H1 (cell line): ENCODE measurements around the gene POLR2M. TPM values are rescaled to one million over a fixed set of nuclear protein-coding genes. Genes with fewer than 3 reads are reported as not detected.

Experiments
- CTCF ChIA-PET: fragments of 300-600 bp; sonication (Branson Sonifier 250); formaldehyde crosslinking; loops from one replicate; lab custom pipeline; 2021; ENCODE audit not compliant: partially characterized antibody; lab: Charles Lee
- POLR2A ChIA-PET: fragments of 300-600 bp; sonication (Branson Sonifier 250); formaldehyde crosslinking; loops from one replicate; lab custom pipeline; 2021; ENCODE audit warnings: inconsistent platforms; ENCODE audit not compliant: partially characterized antibody; lab: Charles Lee
- DNase-seq, 2 experiments: peaks; one replicate each; pipeline versions ENCODE4 v3.0.0 to v3.0.0-alpha.2; 2010 to 2022; ENCODE audit warnings: low spot score in 2 of 2, low read depth in 1 of 2, mixed read lengths in 1 of 2
- FAIRE-seq: peaks from 2 replicates; lab custom pipeline; 2011; peaks lifted over from hg19 to GRCh38; lab: Jason Lieb, UNC
- H2AFZ ChIP-seq: 2 replicates; pipeline ENCODE4 v1.8.1; 2012; ENCODE audit warnings: low read length, inconsistent platforms
- H2AK5ac ChIP-seq: 2 replicates; pipeline ENCODE4 v1.6.1; 2013; ENCODE audit warnings: low read depth, low read length
- H2BK120ac ChIP-seq: replicated peaks from 2 replicates; pipeline ENCODE3; 2013; ENCODE audit warnings: low read depth, low read length, inconsistent platforms
- H2BK12ac ChIP-seq: 2 replicates; pipeline ENCODE4 v1.6.1; 2013; ENCODE audit warnings: low read depth, low read length
- H2BK15ac ChIP-seq: 2 replicates; pipeline ENCODE4 v1.6.1; 2013; ENCODE audit warnings: low read length
- H2BK20ac ChIP-seq: 2 replicates; pipeline ENCODE4 v1.6.1; 2013; ENCODE audit warnings: low read length
- H2BK5ac ChIP-seq: 2 replicates; pipeline ENCODE4 v1.6.1; 2013; ENCODE audit warnings: low read depth, low read length
- H3K14ac ChIP-seq: 2 replicates; pipeline ENCODE4 v1.6.1; 2013; ENCODE audit warnings: inconsistent platforms; ENCODE audit not compliant: insufficient read length
- H3K18ac ChIP-seq: 2 replicates; pipeline ENCODE4 v1.6.1; 2013; ENCODE audit warnings: low read length; ENCODE audit errors: extremely low read depth
- H3K23ac ChIP-seq: 2 replicates; pipeline ENCODE4 v1.6.1; 2013; ENCODE audit warnings: inconsistent platforms; ENCODE audit not compliant: insufficient read length
- H3K23me2 ChIP-seq: 2 replicates; pipeline ENCODE4 v1.6.1; 2013; ENCODE audit warnings: low read depth, low read length
- H3K27ac ChIP-seq: 2 replicates; pipeline ENCODE4 v1.6.1; 2011; ENCODE audit warnings: low read depth, low read length, inconsistent platforms
- H3K27me3 ChIP-seq, 4 experiments: replicated peaks in 1 of 4; 1 replicate in 1 of 4; 2 replicates in 3 of 4; pipeline versions ENCODE4 v1.6.1 to v1.8.1; 2011 to 2013; ENCODE audit warnings: low read length in 3 of 4, mild to moderate bottlenecking in 3 of 4, inconsistent platforms in 2 of 4, mixed read lengths in 2 of 4, moderate library complexity in 1 of 4; ENCODE audit not compliant: control insufficient read depth in 3 of 4, insufficient read depth in 3 of 4; ENCODE audit errors: extremely low read depth in 1 of 4
- H3K36me3 ChIP-seq, 4 experiments: 2 replicates each; pipeline versions ENCODE4 v1.6.1 to v1.8.1; 2011 to 2013; ENCODE audit warnings: mild to moderate bottlenecking in 4 of 4, low read length in 3 of 4, moderate library complexity in 2 of 4, control low read depth in 1 of 4, inconsistent platforms in 1 of 4; ENCODE audit not compliant: insufficient read depth in 4 of 4, control insufficient read depth in 2 of 4
- H3K4ac ChIP-seq: replicated peaks from 2 replicates; pipeline ENCODE3; 2013; ENCODE audit warnings: low read length, low read depth, mixed read lengths, inconsistent platforms; ENCODE audit not compliant: insufficient read length
- H3K4me1 ChIP-seq, 4 experiments: replicated peaks in 1 of 4; 1 replicate in 1 of 4; 2 replicates in 3 of 4; pipeline versions ENCODE4 v1.6.1 to v1.8.1; 2011 to 2013; ENCODE audit warnings: low read length in 3 of 4, inconsistent platforms in 2 of 4, mixed read lengths in 1 of 4; ENCODE audit not compliant: insufficient read depth in 4 of 4, control insufficient read depth in 3 of 4
- H3K4me2 ChIP-seq, 2 experiments: 2 replicates each; pipeline versions ENCODE4 v1.6.1 to v1.8.1; 2011 to 2013; ENCODE audit warnings: low read depth in 2 of 2, low read length in 2 of 2, control low read depth in 1 of 2, inconsistent platforms in 1 of 2, mild to moderate bottlenecking in 1 of 2; ENCODE audit not compliant: insufficient read depth in 1 of 2
- H3K4me3 ChIP-seq, 4 experiments: fragments of 200-600, 300-600 bp in 1 of 4; sonication (generic), shearing (Covaris generic), sonication (Bioruptor Twin) in 1 of 4; 2 replicates each; pipeline versions ENCODE4 v1.5.1 to v1.8.1; 2011 to 2016; ENCODE audit warnings: low read length in 4 of 4, low read depth in 3 of 4, control low read depth in 2 of 4, inconsistent platforms in 2 of 4, mild to moderate bottlenecking in 2 of 4, mixed read lengths in 1 of 4, moderate library complexity in 1 of 4; ENCODE audit not compliant: insufficient read depth in 2 of 4; ENCODE audit errors: extremely low read depth in 1 of 4
- H3K56ac ChIP-seq: replicated peaks from 2 replicates; pipeline ENCODE3; 2013; ENCODE audit warnings: low read depth, mild to moderate bottlenecking, mixed read lengths, low read length, inconsistent platforms; ENCODE audit not compliant: insufficient read length
- H3K79me1 ChIP-seq: 2 replicates; pipeline ENCODE4 v1.6.1; 2013; ENCODE audit warnings: low read depth, low read length, control low read depth
- H3K79me2 ChIP-seq, 2 experiments: 2 replicates each; pipeline versions ENCODE4 v1.6.1 to v1.8.1; 2012 to 2013; ENCODE audit warnings: low read length in 2 of 2, mild to moderate bottlenecking in 2 of 2, inconsistent platforms in 1 of 2; ENCODE audit not compliant: insufficient read depth in 2 of 2, control insufficient read depth in 1 of 2
- H3K9ac ChIP-seq, 4 experiments: replicated peaks in 1 of 4; 1 replicate in 1 of 4; 2 replicates in 3 of 4; pipeline versions ENCODE4 v1.6.1 to v1.8.1; 2011 to 2013; ENCODE audit warnings: low read depth in 3 of 4, low read length in 3 of 4, control low read depth in 2 of 4, mild to moderate bottlenecking in 2 of 4, moderate library complexity in 2 of 4, inconsistent platforms in 1 of 4; ENCODE audit errors: extremely low read depth in 1 of 4
- H3K9me3 ChIP-seq, 2 experiments: 2 replicates each; pipeline versions ENCODE4 v1.6.1 to v1.8.1; 2012 to 2013; ENCODE audit warnings: mild to moderate bottlenecking in 2 of 2, moderate library complexity in 2 of 2, control low read depth in 1 of 2, inconsistent platforms in 1 of 2, low read depth in 1 of 2, low read length in 1 of 2, mixed read lengths in 1 of 2; ENCODE audit not compliant: insufficient read depth in 2 of 2
- H4K20me1 ChIP-seq, 2 experiments: replicated peaks in 1 of 2; 2 replicates each; pipeline versions ENCODE3 to v1.8.1; 2011 to 2013; ENCODE audit warnings: inconsistent platforms in 2 of 2, low read length in 2 of 2, mild to moderate bottlenecking in 1 of 2; ENCODE audit not compliant: insufficient read depth in 2 of 2, control insufficient read depth in 1 of 2
- H4K5ac ChIP-seq: 2 replicates; pipeline ENCODE4 v1.6.1; 2013; ENCODE audit warnings: low read length, low read depth, mixed read lengths, inconsistent platforms; ENCODE audit not compliant: insufficient read length
- H4K8ac ChIP-seq: 2 replicates; pipeline ENCODE4 v1.8.0; 2013; ENCODE audit warnings: mild to moderate bottlenecking, moderate library complexity, low read length, inconsistent platforms; ENCODE audit not compliant: insufficient read depth; ENCODE audit errors: extremely low read depth
- H4K91ac ChIP-seq: replicated peaks from 2 replicates; pipeline ENCODE3; 2013; ENCODE audit warnings: low read length, mixed read lengths, inconsistent platforms; ENCODE audit not compliant: insufficient read length
- CREB1 ChIP-seq: IDR thresholded peaks from 2 replicates; pipeline ENCODE4 v1.6.1; 2012; ENCODE audit warnings: inconsistent platforms
- CTCF ChIP-seq, 3 experiments: IDR thresholded peaks; 1 replicate in 2 of 3; 2 replicates in 1 of 3; pipeline versions ENCODE4 v1.5.1 to v1.6.1; 2011; ENCODE audit warnings: low read length in 3 of 3, mild to moderate bottlenecking in 3 of 3, inconsistent platforms in 2 of 3, low read depth in 1 of 3, moderate library complexity in 1 of 3; ENCODE audit not compliant: insufficient read depth in 1 of 3; ENCODE audit errors: control extremely low read depth in 1 of 3
- MAFK ChIP-seq: IDR thresholded peaks from 2 replicates; pipeline ENCODE4 v1.6.1; 2012; ENCODE audit warnings: low read depth, mild to moderate bottlenecking, improper control_type of control experiment, low read length
- POLR2AphosphoS5 ChIP-seq: IDR thresholded peaks from 2 replicates; pipeline ENCODE4 v1.6.1; 2011; ENCODE audit warnings: low read depth, low read length
- RAD21 ChIP-seq, 2 experiments: IDR thresholded peaks in 1 of 2; conservative IDR thresholded peaks in 1 of 2; 2 replicates each; pipeline ENCODE4 v1.6.1; 2011; ENCODE audit warnings: low read depth in 2 of 2, low read length in 2 of 2, improper control_type of control experiment in 1 of 2, inconsistent platforms in 1 of 2, mild to moderate bottlenecking in 1 of 2, moderate library complexity in 1 of 2
- WGBS, 2 experiments: shearing (Covaris generic) in 1 of 2; methylation state at CpG; one replicate each; pipeline versions ENCODE4 v1.1.6 to v1.1.7; 2013 to 2015; ENCODE audit warnings: low lambda C conversion rate in 2 of 2, mixed read lengths in 2 of 2, inconsistent platforms in 1 of 2, low coverage in 1 of 2, missing lambda C conversion rate in 1 of 2; ENCODE audit not compliant: insufficient replicate concordance in 2 of 2, insufficient coverage in 1 of 2, insufficient read length in 1 of 2; ENCODE audit errors: extremely low coverage in 1 of 2, missing lambda C conversion rate in 1 of 2; 5-methylcytosine and 5-hydroxymethylcytosine counted together
- polyA plus RNA-seq, 7 experiments: library from polyadenylated mRNA; depleted of rRNA in 3 of 7; stranded (reverse) in 5 of 7; unstranded in 2 of 7; fragments of >200 nt in 5 of 7; fragments of 200-250 nt in 2 of 7; gene quantifications; 1 replicate in 5 of 7; 2 replicates in 1 of 7; 4 replicates in 1 of 7; pipeline versions ENCODE4 v1.2.1 to v1.2.3, GENCODE V29; 2011 to 2013; ENCODE audit warnings: missing spikeins in 2 of 7, mixed read lengths in 2 of 7
- total RNA-seq: library from RNA; stranded (reverse); fragmentation: NEBNext Ultra II Directional; extraction: Animal tissue kit (Norgen Biotek cat#: 25700); gene quantifications from 2 replicates; pipeline ENCODE4 v1.2.1, GENCODE V29; 2021

The POLR2M gene
- total and polyA plus RNA-seq, 2 of the 8 experiments (the other 6 are each of a cell fraction or from before 2014, with no cell fraction given) = 32.7 to 55.1 TPM

GRCh38 chr15:57732526-57733331 is 26.2 kb downstream of the POLR2M start:
- Histone ChIP-seq H3K23me2 (no peaks in the 10 kb centered on the region), H2AK5ac (no peak overlapping the region), H4K91ac (no peak overlapping the region), H3K27ac (no peak overlapping the region), H3K9ac (no peak overlapping the region), H2BK5ac (0 out of 2 replicates have a peak overlapping the region, but pooled peaks have one; percentile 49), H2BK20ac (no peak overlapping the region), H2BK15ac (no peak overlapping the region), H3K4ac (no peak overlapping the region), H3K27me3 (no peaks in the 10 kb centered on the region), H3K4me2 (no peak overlapping the region), H3K4me3 (no peak overlapping the region), H3K56ac (no peak overlapping the region), H4K5ac (no peak overlapping the region), H3K23ac (no peak overlapping the region)
- FAIRE-seq = peak; percentile 83
- 44% methylated on average over 12 of the region's 12 CpGs; no CpG with 5 or more reads in 1 of the 2 experiments for WGBS, 2 experiments
- DNase-seq = peak in 1 of 2 experiments; percentile 80
- TF ChIP-seq CREB1 (peak; percentile 55; the same call in 1 of the 2 replicates), POLR2AphosphoS5 (no peak), CTCF (IDR thresholded peaks at IDR 0.05; ENCODE audit: control extremely low read depth in 1 of 3, insufficient read depth in 1 of 3, low read depth in 1 of 3, low read length in 3 of 3) (peak; percentile 59 to 83 (median 76)), RAD21 (IDR thresholded peaks at IDR 0.05 in 1 of 2, conservative IDR thresholded peaks at IDR 0.05 in 1 of 2; ENCODE audit: low read depth in 2 of 2, low read length in 2 of 2) (peak; percentile 56 to 67), MAFK (peak; percentile 92)
- TF ChIP-seq, all 59 proteins: peak for 4
- no peak overlapping the region for H2BK12ac ChIP-seq
- CTCF ChIA-PET = interaction anchor here (0.6 to 27.9 kb wide), 37 partner anchors 9 to 436 kb away, joined by 3 to 530 read pairs (median 4); partner anchors contain the start of gene POLR2M
- H4K8ac ChIP-seq = no peak overlapping the region
- no peaks in the 10 kb centered on the region for H3K36me3 ChIP-seq
- H3K79me1 ChIP-seq = no peaks in the 10 kb centered on the region
- H3K18ac ChIP-seq = no peak overlapping the region
- POLR2A ChIA-PET = interaction anchor here (1.3 kb wide), 1 partner anchor 26 kb away, joined by 7 read pairs; the partner anchor contains the start of gene POLR2M
- H3K9me3 ChIP-seq = no peaks in the 10 kb centered on the region
- no peaks in the 10 kb centered on the region for H4K20me1 ChIP-seq
- H2BK120ac ChIP-seq = no peak overlapping the region
- peaks cover 0 to 6% (median 0%) of the 10 kb centered on the region in 4 experiments; a peak in 1 of 7 replicates for H3K4me1 ChIP-seq
- no peak overlapping the region for H3K14ac ChIP-seq
- no peaks in the 10 kb centered on the region for H3K79me2 ChIP-seq
- no peak overlapping the region for H2AFZ ChIP-seq
